ENCODE results near the gene UMPS. TPM values are rescaled to one million over a fixed set of nuclear protein-coding genes. Genes with fewer than 3 reads are reported as not detected.

Gene UMPS
- total RNA-seq, 4 donors from 2014 or later = 15.6 to 28.4 (median 23.0) TPM

DNA sequence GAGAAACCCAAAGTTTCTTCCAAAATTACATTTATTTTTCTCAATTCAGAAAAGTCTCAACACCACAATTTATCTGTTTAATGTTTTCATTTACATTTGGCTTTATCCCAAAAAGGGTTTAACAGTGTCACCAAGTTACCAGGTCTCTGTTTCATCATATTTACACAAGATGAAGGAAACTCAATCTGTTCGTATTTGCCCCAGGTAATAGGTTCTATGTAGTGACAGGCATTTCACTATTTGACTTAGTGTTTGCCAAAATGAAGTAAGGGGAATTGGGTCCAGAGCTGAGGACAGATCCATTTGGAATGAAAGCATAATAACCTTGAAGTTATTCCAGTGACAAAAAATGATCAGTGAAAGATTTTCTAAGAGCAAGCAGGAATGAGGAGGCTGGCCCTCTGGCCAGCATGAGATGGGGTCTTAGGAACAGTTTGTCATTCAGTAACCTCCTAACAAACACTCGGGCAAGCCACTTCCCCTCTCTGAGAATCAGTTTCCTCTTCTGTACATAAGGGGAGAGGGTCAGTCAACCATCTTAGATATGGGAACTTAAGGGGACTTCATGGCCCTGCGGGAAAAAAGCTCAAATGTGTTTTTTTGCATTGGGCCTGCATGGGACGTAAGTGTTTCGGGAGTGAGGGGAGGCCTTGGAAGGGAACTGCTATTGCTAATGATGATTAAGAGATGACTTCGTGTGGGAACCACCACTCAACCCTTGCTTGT, 31.8 kb downstream of the UMPS start:
- Histone ChIP-seq H3K27me3 (no peaks in the 10 kb centered on the region), H3K9me3 (no peaks in the 10 kb centered on the region), H3K4me1 (no peaks in the 10 kb centered on the region), H3K4me3 (no peak overlapping the region), H3K27ac (peak overlapping the region in 1 of 4 donors; percentile 19), H3K36me3 (peaks cover 0 to 37% (median 0%) of the 10 kb centered on the region in 3 donors)
- no peak for TF ChIP-seq POLR2A (IDR thresholded peaks at IDR 0.05)
- TF ChIP-seq, protein P1, sequence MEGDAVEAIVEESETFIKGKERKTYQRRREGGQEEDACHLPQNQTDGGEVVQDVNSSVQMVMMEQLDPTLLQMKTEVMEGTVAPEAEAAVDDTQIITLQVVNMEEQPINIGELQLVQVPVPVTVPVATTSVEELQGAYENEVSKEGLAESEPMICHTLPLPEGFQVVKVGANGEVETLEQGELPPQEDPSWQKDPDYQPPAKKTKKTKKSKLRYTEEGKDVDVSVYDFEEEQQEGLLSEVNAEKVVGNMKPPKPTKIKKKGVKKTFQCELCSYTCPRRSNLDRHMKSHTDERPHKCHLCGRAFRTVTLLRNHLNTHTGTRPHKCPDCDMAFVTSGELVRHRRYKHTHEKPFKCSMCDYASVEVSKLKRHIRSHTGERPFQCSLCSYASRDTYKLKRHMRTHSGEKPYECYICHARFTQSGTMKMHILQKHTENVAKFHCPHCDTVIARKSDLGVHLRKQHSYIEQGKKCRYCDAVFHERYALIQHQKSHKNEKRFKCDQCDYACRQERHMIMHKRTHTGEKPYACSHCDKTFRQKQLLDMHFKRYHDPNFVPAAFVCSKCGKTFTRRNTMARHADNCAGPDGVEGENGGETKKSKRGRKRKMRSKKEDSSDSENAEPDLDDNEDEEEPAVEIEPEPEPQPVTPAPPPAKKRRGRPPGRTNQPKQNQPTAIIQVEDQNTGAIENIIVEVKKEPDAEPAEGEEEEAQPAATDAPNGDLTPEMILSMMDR (IDR thresholded peaks at IDR 0.05) = no peak
- DNase-seq = peak in 1 of 3 donors; percentile 15

DNA sequence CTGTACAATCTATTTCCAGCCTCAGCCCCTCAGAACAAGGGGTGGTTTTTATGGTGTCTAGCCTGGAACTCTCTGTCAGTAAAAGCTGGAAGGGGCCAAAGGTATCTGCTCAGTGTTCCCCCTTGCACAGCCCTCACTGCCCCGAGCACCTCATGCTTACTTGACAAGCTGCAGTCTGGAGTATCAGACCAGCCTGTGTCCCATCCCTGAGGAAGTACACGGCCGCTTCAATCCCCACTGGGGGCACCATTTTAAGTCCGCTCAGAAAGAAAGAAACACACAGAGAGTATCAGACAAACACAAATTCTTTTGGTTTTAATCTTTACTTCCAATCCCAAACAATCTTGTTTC, 32.4 kb downstream of the UMPS start:
- no peak for TF ChIP-seq POLR2A (IDR thresholded peaks at IDR 0.05)
- TF ChIP-seq, protein P1 (IDR thresholded peaks at IDR 0.05) = no peak
- peaks cover 0 to 42% (median 0%) of the 10 kb centered on the region in 3 donors for H3K36me3 ChIP-seq
- H3K27ac ChIP-seq = peak overlapping the region in 1 of 4 donors; percentile 19
- H3K4me3 ChIP-seq = no peak overlapping the region
- no peaks in the 10 kb centered on the region for H3K27me3 ChIP-seq
- no peaks in the 10 kb centered on the region for H3K9me3 ChIP-seq
- H3K4me1 ChIP-seq = no peaks in the 10 kb centered on the region
- DNase-seq = peak in 1 of 3 donors; percentile 28

DNA sequence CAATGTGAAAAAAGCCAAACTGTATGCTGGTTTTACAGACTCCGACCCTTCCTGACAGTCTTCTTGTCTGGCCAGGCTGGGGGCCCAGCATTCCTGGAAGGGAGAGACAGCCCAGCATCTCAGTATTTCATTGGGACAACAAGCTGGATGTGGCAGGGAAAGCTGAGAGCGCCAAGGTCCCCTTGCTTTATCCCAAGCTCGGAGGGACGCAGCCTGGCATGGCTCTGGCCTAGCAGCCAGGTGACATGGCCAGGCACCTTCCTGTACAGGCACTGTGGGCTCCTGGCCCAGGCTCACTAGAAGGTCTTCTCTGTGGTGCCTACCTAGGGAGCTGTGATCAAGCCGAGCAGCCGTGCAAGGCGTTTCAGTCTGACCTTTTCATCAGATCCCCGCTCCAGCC, 33.0 kb downstream of the UMPS start:
- peaks cover 0 to 48% (median 0%) of the 10 kb centered on the region in 3 donors for H3K36me3 ChIP-seq
- no peaks in the 10 kb centered on the region for H3K9me3 ChIP-seq
- peak in 1 of 3 donors; percentile 43 for DNase-seq
- no peaks in the 10 kb centered on the region for H3K4me1 ChIP-seq
- TF ChIP-seq POLR2A (IDR thresholded peaks at IDR 0.05) = no peak
- TF ChIP-seq, protein P1 (IDR thresholded peaks at IDR 0.05) = no peak
- H3K27me3 ChIP-seq = no peaks in the 10 kb centered on the region
- no peak overlapping the region for H3K4me3 ChIP-seq
- no peak overlapping the region for H3K27ac ChIP-seq

DNA sequence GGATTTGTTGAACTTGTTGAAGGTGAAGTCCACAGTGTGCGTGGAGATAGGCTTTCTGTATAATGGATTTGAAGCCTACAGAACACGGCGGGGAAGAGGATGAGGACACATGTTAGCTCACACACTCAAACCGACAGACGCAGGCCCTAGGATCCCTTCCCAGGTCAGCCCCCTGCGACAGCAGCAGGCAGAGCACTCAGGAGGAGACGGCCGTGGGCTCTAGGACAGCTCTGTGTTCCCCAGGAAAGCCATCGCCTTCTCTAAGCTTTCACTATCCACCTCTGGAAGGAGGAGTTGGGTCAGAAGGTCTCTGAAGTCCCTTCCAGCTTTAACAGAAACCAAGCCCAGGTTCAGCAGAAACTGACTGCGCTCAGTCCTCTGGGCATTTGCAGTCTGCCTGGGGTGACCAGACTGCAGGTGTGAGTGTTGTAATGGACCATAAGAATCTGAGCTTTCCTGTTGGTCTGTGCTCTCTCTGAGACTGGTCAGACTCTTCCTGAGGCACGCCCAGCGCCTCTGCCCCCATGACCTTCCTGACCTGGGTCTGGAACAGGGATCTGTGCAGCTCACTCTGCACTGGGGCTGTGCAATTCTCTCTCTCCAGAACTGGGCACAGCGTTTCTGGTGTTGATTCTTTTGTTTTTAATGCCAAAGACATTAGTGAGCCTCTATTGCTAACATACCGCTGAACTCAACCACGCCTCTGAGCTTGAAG, 33.5 kb downstream of the UMPS start:
- Histone ChIP-seq H3K9me3 (no peaks in the 10 kb centered on the region), H3K4me1 (no peaks in the 10 kb centered on the region), H3K27ac (no peak overlapping the region), H3K4me3 (no peak overlapping the region), H3K27me3 (no peaks in the 10 kb centered on the region), H3K36me3 (peaks cover 0 to 52% (median 0%) of the 10 kb centered on the region in 3 donors)
- no peak for DNase-seq
- TF ChIP-seq POLR2A (IDR thresholded peaks at IDR 0.05) = no peak
- TF ChIP-seq, protein P1 (IDR thresholded peaks at IDR 0.05) = no peak

DNA sequence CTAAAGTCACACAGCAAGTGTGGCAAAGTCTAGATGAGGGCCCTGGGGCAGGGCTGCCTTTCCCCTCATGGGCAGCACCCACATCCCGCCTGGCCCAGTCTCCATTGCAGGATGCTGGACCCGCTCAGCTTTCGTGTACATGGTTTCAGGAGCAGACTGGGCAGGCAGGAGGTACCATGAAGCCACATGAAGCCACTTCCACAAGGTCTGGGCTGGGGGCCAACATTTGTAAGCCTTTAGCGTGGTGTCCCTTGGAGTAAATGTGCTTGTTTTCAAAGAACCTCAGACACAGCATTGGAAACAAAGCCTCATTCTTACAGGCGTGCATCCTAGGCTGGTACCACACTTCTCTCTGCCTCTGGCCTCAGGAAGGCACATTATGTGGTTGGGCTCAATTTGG, 34.5 kb downstream of the UMPS start:
- Histone ChIP-seq H3K9me3 (no peaks in the 10 kb centered on the region), H3K36me3 (peaks cover 0 to 60% (median 0%) of the 10 kb centered on the region in 3 donors), H3K4me3 (no peak overlapping the region), H3K27me3 (no peaks in the 10 kb centered on the region), H3K27ac (no peak overlapping the region), H3K4me1 (no peaks in the 10 kb centered on the region)
- DNase-seq = no peak
- TF ChIP-seq POLR2A (IDR thresholded peaks at IDR 0.05) = no peak

DNA sequence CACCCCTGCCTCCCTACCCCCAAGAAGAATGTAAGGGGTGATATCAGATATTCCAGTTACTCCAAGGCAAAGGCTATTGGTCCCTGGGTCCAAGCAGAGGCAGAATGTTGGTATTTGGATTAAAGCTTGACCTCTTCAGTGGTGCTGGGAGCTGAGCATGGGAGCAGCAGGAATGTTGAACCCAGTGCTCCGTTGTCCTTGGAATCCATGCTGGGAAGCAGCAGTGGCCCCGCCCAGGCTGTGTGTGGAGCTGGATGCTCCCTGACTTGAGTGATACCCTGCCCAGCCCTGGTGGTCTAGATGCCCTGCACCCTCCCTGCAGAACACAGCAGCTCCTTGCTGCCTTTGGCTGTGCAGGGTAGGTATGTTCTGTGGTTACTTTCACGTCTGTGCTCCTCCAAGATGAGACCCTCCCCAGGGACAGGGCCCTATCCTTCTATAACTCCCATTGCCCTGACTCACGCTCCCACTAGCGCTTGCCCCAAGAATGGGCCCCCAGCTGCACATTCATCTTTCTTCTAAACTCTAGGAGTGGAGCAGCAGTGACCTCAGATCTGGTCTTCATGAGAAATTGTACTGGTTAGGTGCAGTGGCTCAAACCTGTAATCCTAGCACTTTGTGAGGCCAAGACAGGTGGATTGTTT, 35.1 kb downstream of the UMPS start:
- H3K27me3 ChIP-seq = no peaks in the 10 kb centered on the region
- peaks cover 0 to 60% (median 0%) of the 10 kb centered on the region in 3 donors for H3K36me3 ChIP-seq
- TF ChIP-seq, protein P1 (IDR thresholded peaks at IDR 0.05) = no peak
- no peak for TF ChIP-seq POLR2A (IDR thresholded peaks at IDR 0.05)
- DNase-seq = no peak
- no peak overlapping the region for H3K27ac ChIP-seq
- no peaks in the 10 kb centered on the region for H3K9me3 ChIP-seq
- H3K4me3 ChIP-seq = no peak overlapping the region
- peaks cover 0 to under 1% (median 0%) of the 10 kb centered on the region in 4 donors for H3K4me1 ChIP-seq

Measured in Peyer's patch (tissue), 4 donors.